HG03095 (cell line): ENCODE data around the gene CAMK1D.

Experiments
- ATAC-seq: cut with Tn5 transposase; IDR thresholded peaks from one replicate; pipeline ENCODE4 v1.9.1; 2021; ENCODE audit warnings: moderate library complexity; ENCODE audit not compliant: unreplicated experiment

Gene CAMK1D

DNA sequence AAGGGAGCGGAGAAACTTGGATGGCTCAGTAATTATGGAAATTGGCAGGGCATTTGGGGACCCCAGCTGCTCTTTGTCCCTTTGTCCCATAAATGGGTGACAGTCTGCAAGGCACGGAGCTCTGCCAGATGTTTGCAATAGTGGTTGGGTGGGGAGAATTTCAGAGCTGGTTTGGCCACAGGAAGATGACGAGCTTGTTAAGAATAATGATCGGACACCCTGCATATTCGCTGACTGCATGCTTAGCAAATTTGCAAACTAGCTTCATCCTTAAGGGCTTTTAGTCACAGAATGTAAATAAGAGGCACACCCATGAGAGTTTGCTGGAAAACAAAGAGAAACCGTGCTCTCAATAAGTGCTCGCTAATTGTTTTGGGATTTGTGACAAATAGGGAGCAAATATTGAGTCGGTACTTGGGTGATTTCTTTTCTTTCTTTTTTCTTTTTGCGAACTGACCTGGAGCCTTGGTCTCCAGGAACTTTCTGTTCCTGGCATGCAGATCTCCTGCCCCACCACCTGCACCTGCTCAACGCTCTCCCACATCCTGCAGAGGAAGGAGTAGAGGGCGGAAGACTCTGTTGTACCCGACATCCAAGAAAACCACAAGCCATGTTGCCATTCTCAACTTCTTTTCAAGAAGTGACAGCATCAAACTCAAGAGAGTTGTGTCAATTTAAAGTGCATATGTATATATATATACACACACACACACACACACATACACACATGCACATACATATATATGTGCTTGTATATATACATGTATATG is 238.9 kb downstream of the CAMK1D start:
- ATAC-seq, result no peak

DNA sequence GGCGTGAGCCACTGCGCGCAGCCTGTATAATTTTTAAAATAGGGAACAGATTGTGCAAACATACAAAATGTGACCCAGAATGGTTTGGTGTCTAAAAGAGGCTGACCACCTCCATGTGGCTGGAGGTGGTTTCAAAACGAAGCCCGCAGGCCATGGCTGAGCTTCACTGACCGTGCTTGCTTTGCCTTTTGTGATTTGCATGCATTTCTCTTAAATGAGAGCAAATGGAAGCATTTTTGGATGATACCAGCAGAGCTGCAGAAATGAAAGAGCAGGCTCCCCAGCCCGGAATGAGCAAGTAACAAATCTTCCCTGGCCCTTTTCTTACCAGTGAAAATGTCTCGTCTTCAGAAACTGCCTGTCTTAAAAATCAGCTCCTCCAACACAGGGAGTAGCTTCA is 239.9 kb downstream of the CAMK1D start:
- no peak for ATAC-seq

DNA sequence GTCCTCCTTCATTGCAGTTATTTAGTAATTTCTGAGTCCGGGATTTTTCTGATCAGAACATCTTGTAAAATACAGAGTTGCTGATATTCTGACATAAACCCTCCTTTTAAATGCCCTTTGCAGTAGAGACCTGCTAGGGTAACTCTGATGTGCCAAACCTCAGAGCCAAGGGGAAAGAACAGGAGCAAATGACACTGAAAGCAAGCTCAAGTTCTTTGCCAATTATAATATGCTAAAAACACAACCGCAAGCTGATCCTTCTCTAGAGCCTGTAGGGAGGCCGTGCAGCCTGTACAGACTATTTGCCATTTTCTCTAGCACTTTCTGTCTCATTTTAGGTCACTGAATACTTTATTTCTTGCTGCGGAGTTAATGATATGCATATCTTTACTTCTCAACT is 240.4 kb downstream of the CAMK1D start:
- no peak for ATAC-seq

DNA sequence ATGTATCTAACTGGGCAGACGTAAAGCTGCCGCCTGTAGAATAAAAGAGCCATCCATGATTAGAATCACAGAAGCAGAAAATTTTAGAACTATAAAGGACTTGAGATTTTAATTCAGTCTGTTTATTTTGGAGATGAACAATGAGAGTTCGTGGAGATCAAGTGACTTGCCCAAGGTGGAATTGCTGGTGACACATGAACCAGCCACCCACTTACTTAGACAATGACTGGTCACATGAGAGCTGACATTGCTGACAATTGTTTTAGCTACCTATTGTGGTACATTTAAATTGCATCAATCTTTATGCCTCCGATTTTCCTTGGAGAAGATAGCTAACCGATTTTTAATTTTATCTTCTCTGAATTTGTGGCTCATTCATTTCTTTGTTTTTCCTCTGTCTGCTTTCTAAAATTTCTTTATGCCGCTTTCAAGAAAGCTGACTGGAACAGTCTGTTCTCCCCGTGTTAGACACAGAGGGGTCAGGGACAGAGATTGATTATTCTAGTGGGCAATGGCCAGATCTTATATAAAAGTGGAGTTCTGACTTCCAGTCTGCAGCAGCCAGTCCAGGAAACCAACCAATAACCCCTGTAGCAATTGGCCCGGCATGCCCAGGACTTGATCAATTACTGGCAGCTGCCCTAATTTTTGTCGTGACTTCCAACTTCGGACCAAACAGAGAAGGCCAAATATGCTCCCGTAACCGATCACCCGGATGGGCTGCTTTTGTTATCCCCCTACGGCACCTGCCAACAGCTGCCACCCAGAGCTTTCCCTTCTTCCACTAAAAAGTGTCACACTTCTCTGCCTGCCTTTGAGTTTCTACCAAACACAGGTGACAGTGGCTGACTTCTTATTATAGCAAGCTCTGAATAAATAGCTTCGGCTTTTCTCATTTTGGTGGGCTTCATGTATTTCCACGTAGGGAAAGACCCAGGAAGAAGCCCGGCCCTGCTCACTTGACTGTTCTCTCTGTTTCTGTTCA is 241.6 kb downstream of the CAMK1D start:
- ATAC-seq, result no peak

DNA sequence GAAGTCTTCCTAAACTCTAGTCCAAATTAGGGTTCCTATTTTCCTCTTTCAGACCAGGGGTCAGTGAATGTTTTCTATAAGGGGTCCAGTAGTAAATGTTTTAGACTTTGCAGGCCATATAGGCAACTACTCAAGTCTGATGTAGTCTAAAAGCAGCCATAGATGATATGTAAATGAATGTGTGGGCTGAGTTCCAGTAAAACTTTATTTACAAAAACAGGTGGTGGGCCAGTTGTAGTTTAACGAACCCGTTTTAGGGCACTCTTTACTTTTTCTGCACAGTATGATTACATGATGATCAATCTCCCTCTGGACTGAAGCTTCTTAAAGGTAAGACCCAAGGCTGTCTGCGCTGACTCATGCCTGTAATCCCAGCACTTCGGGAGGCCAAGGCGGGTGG is 243.6 kb downstream of the CAMK1D start:
- ATAC-seq, result no peak

DNA sequence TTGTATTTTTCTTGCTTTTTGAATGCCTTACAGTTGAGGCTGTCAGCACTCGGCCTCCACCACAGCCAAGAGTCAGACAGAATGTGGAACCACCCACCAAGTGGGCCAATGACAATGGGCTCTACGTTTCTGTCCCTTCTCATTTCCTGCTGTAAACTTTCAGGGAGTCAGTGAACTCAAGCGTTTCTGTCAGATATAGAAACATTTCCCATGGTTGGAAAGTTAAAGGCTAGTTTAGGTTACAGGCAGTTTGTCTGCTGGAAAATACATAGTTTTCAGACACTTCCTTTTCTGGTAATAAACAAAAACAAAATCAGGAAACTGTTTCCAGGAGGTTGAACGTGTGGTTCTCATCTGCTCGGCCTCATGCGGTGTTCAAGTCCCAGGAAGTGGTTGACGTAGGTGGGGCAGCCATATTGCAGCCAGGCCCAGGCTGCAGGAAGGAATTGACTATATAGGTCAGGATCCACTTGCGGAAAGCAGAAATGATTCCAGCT is 245.1 kb downstream of the CAMK1D start:
- no peak for ATAC-seq

DNA sequence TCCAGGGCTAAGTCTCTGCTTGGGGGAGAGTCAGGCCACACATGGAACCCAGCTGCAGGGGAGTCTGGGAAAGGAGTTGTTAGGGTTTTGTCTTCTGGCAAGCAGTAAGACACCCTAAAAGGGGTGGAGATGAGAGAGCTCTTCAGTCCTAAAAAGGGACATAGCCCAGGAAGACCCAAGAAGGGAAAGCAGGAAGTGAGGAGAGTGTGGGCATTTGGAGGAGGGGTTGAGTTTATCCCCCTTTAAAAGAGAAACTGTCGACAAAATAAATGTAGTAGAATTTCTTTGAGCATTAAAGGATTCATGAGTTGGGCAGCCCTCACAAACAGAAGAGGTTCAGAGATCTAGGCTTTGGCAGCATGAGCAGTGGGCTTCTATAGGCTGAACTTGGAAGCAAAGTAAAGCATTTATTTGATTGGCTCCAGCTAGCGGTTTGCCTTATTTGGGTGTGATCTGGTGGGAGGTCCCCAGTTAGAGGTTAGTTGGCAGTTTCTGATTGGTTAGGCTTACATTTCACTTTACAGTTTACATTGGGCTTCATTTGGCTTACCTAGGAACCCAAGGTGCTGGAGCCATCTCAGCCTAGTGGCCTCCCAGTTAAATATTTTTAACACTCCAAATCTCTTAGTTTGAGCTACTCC is 246.7 kb downstream of the CAMK1D start:
- ATAC-seq, result no peak

DNA sequence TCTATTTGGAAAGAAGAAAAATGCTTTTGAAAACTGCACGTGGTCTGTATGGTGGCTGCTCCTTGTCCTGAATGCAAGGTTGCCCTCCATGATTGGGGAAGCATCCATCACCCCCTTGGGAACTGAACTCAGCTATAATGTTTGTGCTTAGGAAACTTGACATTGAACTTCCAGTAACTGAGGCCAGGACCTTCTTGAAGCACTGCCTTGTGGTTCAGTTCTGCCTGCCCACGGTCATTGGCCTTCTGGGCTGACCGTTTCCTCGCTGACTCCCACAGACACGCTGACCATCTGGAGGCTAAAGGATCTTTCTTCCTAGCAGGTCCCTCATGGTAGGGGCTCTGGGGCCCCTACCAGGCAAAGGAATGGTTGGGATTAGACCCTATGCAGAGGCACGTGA is 247.8 kb downstream of the CAMK1D start:
- no peak for ATAC-seq

DNA sequence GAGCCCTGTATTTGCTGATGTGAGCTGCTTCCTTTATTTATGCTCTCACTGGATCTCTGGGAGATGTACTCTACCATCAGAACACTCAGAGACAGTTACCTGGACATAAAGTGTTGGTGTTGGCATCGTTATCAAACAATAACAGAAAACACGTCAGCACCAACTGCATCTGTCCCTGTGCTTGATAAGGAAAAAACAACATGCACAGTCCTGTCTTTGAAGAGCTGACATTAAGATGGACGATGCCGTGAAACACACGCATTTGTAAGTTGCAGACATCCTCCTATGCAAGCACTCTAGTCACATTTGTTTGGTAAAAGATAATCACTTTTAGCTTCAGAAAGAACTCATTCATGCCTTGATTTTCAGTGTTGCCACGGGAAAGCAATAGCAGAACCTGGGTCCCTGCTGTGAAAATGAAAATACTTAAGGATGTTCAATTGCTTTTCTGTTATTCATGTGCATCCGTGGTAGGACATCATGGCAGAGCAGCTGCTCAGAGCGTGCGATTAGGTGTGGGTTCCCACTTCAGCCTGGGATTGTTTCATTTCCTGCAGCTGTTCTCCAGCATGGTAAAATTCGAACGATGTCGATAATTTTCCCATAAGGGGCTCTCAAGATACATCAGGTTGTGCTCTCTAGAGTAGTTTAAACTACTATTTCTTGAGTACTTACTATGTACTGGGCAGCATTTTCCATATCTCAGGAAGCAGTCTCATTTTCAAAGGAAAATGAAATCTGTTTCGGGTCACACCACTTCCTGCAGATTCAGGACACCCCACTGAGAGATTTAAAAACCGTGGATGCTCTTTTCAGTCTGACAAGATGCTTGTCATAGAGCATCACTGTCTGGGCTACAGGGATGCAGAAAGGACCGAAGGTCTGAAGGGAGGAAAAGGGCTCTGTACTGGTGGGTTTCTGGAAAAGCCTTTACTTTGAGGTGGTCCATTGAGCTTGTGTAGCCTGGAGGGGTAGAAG is 248.7 kb downstream of the CAMK1D start:
- ATAC-seq, result no peak

DNA sequence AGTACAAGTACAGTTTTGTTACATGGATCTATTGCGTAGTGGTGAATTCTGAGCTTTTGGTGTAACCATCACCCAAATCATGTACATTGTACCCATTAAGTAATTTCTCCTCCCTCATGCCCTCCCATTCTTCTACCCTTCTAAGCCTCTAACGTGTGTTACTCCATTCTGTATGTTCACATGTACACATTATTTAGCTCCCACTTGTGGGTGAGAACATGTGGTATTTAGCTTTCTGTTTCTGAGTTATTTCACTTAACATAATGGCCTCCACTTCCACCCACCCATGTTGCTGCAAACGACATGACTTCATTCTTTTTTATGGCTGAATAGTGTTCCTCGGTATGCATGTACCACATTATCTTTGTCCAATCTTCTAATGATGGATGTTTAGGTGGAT is 251.3 kb downstream of the CAMK1D start:
- ATAC-seq, result no peak

DNA sequence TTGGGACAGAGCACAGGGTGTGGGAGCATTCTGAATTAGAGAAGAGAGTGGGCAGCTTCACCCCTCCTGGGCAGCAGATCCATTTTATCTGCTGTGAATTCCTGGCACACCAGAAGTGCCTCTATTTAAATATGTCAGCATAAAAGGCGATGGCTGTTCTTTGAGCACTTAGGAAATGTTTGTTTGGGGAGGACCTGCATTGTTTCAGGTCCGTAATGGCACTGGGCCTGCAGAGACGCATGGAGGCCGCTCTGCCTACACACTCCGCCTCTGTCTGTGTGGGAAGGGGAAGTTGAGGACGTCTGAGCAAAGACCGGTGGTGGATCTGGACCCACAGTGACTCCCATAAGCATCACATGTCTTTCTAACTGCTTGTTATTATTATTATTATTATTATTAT is 253.2 kb downstream of the CAMK1D start:
- ATAC-seq, result no peak

DNA sequence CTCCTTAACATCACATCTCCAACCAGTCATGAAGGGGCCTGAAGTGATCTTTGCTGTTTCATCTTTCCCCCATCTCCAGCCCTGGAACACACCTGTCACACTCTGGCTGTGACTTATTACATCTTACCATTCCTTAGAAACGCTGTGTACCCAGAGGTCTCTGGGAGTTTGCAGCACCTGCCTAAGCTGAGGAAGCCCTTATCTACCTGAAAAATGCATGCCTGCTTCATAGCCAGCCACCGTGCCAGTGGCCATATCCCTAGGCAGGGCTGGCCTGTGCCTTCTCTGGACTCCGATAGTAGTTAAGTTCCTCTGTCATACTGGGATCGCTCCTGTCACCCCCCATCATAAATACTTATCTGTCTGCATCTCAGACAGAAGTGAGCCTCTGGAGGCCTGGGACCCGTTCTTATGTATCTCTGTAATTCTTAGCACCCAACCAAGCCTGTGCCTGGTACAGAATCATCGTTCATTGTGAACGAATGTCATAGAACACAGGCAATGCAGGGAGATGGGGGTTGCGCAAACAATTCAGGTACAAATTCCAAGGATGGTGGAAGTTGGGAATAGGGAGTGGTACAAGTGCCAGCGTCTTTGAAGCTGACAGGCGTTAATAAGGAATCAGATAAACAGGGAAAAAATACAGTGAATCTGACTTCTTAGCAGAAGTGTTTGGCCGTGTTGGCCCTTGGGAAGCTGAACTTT is 254.6 kb downstream of the CAMK1D start:
- no peak for ATAC-seq

DNA sequence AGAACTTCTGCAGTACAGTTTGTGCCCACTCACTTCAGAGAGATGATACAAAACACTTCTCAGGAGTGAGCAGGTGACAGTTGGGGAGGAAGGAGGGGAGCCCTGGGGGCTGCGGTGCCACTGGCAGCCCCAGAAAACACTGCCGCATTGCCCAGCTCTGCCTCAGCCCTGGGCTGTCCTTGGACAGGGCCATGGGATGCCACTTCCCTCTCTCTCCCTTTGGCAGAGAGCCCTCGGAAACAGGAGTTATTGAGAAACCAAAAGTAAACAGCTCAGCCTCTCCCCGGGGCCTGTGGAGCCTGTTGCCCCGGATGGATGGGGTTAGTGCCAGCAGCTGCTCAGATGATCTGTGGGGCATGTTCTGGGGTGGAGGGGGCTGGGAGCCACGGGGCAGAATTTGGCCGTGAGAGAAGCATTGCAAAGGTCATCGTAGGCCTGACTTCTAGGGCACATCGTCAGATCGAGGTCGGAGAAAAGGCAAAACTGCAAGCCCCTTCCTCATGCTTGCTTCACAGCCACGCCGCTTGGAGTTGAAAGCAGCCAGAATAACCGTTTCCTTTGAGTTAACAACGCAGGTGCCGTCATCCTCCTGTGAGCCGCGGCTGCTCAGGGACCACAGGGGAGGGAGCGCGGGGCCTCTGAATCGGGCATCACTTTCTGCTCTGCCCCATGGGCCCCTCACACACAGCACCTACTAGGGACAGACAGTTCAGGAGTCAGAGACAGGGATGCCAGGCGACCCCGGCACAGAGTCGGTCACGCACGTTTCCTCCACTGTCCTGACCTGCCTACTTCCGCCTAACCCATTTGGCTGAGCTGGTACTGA is 256.4 kb downstream of the CAMK1D start:
- ATAC-seq, result peak; percentile 63

DNA sequence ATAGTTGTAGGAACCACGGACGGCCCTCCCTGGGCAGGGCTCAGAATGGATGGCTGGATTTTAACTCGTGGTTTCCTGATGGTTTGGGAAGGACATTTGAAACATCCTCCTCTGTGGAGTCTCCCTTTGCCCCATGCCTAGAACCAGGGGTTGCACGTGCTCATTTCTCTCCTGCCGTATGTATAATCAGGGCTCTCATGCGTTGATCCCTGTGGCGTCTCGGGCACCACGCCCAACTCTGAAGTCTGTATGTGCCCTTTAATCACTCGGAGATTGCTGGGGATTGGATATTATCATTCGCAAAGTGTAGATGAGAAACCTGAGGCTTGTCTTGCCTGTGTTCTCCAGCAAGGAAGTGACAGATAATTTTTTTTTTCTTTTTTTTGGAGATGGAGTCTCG is 257.1 kb downstream of the CAMK1D start:
- ATAC-seq, result no peak

DNA sequence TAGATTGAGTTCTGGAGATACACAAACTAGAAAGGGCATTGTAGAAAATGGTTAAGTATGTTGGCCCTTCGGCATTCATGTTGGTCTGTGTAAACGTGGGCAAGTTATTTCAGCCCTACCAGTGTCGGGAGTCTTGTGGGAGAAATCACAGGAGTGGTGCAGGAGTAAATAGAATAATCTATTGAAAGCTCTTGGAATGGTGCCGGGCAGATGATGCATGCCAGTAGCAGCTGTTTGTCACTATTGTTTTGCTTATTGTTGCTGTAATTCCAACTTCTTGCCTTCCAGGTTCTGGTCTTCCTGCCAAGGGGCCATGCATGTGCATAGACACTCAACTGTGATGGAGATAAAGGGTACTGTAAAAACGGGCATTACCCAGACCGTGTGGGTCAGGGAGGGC is 259.4 kb downstream of the CAMK1D start:
- ATAC-seq, result no peak

DNA sequence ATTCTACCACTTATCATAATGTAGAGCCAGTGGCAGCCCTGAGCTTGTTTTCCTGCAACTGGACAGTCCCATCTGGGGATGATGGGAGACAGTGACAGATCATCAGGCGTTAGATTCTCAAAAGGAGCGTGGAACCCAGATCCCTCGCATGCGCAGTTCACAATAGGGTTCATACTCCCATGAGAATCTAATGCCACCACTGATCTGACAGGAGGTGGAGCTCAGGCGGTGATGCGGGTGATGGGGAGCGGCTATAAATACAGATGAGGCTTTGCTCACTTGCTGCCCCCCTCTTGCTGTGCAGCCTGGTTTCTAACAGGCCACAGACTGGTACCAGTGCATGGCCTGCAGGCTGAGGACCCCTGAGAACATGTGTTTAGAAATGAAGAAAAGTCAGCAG is 260.1 kb downstream of the CAMK1D start:
- ATAC-seq, result no peak

DNA sequence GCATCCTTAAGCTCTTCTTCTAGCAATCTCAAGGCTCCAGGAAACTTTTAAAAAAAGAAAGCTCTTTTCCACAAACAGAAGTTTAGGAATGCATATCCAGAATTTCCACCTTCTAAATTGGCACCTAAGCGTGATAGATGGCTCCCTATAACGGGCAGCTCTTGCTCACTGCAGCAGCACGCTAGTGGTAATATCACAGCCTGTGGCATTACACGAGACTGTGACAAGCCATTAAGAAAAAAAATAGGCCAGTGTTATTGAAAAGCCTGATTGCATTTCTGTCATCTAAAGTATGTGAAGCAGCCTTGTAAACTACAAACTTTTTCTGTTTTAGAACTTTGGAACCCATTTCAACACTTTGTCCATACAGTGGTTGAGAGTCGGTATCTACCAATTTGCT is 263.8 kb downstream of the CAMK1D start:
- no peak for ATAC-seq

DNA sequence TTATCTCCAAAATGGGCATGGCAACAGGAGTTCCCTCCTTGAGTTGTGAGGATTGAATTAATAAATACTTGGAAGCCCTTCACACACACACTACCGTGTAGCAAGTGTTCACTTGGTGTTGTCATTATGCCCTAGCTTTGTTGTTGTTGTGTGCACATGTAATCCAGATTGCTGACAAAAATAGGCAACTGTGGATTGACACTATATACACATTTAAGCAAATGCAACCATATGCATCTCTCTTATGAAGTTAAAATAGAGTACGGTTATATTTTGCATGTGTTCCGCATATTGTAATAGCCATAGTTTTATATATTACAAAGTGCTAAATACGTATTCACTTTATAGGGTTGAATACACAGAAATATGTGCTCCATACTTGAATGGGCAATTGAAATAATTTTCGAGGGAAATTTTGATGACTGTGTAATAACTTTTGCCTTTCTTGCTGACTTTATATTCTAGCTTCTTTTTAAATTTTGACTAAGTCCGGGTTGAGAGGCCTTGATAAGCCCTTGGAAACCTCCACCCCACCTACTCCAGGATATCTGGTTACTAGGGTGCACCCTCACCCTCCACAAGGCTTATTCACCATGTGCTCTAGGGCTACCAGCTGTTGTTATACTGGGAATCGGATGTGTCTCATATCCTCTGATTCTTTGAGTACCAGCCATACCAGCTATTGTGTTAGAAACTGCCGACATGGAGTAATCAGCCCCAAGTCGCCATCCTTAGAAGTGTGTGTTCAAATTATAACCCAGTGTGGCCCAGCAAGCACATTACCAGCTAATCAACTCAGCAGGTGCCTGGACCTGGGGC is 265.0 kb downstream of the CAMK1D start:
- no peak for ATAC-seq
